ENCODE results near the gene MED9. TPM values are rescaled to one million over a fixed set of nuclear protein-coding genes. Genes with fewer than 3 reads are reported as not detected.

Gene MED9
- total and polyA plus RNA-seq, 8 donors = 4.6 to 12.2 (median 7.1) TPM

DNA sequence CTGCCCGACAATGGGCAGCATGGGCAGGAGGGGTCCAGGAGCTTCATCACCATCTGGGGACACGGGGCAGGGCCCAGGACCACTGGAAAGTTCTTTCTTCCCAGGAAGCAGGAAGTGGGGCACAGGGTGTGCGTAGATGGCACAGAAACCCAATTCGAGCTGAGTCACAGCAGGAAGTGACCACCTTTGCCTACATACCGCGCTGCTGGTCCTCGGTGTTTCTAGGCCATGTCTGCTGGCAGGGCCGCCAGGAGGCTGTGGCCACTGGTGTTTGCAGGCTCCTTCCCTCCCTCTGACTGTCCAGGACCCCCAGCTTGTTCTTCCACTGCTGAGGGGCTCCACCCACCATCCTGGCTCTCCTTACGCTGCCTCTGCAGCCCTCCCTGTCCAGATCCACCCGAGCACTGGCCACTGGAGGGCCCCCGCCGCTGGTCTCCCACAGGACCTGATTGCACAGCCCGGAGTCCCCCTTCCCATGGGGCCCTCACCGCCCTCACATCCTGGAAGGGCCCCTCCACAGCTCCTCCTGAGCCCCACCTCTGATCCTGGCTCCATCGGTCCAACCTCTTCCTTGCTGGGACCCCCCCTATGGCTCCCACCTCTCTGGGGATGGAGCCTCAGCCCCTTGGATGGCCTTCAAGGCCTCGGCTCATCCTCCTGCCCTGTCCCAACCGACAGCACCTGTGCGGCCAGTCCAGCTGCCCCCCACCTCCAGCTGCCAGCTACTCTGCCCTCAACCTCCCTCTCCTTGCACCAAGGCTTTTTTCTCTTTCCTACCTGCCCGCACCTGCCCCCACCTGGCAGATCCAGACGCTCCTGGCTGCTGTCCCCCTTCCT is 33.9 kb downstream of the MED9 start:
- FAIRE-seq (no peak), ATAC-seq (no peak), DNase-seq (peak in 3 of 6 donors; percentile 15 to 65 (median 53))
- WGBS, 2 donors = 91 to 93% methylated on average over 20 of the region's 20 CpGs
- no peaks in the 10 kb centered on the region for H3K36me3 ChIP-seq
- no peaks in the 10 kb centered on the region for H3K9me3 ChIP-seq
- H3K4me3 ChIP-seq = no peak overlapping the region
- no peaks in the 10 kb centered on the region for H3K4me1 ChIP-seq
- TF ChIP-seq, protein P1, sequence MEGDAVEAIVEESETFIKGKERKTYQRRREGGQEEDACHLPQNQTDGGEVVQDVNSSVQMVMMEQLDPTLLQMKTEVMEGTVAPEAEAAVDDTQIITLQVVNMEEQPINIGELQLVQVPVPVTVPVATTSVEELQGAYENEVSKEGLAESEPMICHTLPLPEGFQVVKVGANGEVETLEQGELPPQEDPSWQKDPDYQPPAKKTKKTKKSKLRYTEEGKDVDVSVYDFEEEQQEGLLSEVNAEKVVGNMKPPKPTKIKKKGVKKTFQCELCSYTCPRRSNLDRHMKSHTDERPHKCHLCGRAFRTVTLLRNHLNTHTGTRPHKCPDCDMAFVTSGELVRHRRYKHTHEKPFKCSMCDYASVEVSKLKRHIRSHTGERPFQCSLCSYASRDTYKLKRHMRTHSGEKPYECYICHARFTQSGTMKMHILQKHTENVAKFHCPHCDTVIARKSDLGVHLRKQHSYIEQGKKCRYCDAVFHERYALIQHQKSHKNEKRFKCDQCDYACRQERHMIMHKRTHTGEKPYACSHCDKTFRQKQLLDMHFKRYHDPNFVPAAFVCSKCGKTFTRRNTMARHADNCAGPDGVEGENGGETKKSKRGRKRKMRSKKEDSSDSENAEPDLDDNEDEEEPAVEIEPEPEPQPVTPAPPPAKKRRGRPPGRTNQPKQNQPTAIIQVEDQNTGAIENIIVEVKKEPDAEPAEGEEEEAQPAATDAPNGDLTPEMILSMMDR (IDR thresholded peaks at IDR 0.05) = no peak
- intact Hi-C loops (cut with DNase I) = no loop called here
- H3K27ac ChIP-seq = no peak overlapping the region
- no peaks in the 10 kb centered on the region for H3K27me3 ChIP-seq

- TF ChIP-seq, protein P1 (IDR thresholded peaks at IDR 0.05) = no peak
- Histone ChIP-seq H3K9me3 (no peaks in the 10 kb centered on the region), H3K4me3 (no peak overlapping the region), H3K4me1 (no peaks in the 10 kb centered on the region), H3K27me3 (no peaks in the 10 kb centered on the region), H3K36me3 (no peaks in the 10 kb centered on the region), H3K27ac (no peak overlapping the region)
- DNase-seq (peak in 1 of 6 donors; percentile 54), ATAC-seq (no peak), FAIRE-seq (no peak)
- intact Hi-C loops (cut with DNase I) = no loop called here
- 88 to 91% methylated on average over 9 to 12 of the region's 12 CpGs for WGBS, 2 donors
Observed at GRCh38 chr17:17511293-17511741, 34.5 kb downstream of the MED9 start.

- DNase-seq = peak in 3 of 6 donors; percentile 14 to 52 (median 51)
- Histone ChIP-seq H3K27me3 (no peaks in the 10 kb centered on the region), H3K27ac (no peak overlapping the region), H3K9me3 (no peaks in the 10 kb centered on the region), H3K4me3 (no peak overlapping the region), H3K4me1 (no peaks in the 10 kb centered on the region), H3K36me3 (no peaks in the 10 kb centered on the region)
- no peak for FAIRE-seq
- 88 to 90% methylated on average over 27 to 29 of the region's 29 CpGs for WGBS, 2 donors
- intact Hi-C loops (cut with DNase I) = no loop called here
- TF ChIP-seq, protein P1 (IDR thresholded peaks at IDR 0.05) = no peak
- peak in 2 of 4 donors; percentile 11 to 17 for ATAC-seq
Observed at GRCh38 chr17:17511881-17512858, 35.4 kb downstream of the MED9 start.

DNA sequence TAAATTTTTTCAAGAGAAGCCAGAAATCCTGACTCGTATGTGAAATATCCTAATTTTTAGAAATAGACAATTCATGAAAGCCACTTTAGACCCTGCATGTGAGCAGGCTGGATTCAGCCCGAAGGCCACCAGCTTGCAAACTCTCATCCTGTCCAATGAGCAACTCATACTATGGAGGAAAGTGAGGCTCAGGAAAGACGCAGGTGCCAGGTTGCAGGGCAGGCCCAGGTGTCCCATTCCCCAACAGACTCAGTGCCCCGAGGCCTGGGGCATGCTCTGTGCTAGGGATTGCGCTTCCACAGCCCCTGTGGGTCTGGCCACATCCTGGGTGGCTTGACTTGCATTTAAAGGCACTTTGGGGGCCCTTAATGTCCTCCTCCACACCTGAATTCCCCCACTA is 36.1 kb downstream of the MED9 start:
- ATAC-seq (no peak), DNase-seq (peak in 3 of 6 donors; percentile 7 to 42 (median 35))

More for the DNA sequence above, 36.1 kb downstream of the MED9 start:
- Histone ChIP-seq H3K4me3 (no peak overlapping the region), H3K27ac (no peak overlapping the region), H3K9me3 (no peaks in the 10 kb centered on the region), H3K4me1 (no peaks in the 10 kb centered on the region), H3K36me3 (no peaks in the 10 kb centered on the region), H3K27me3 (no peaks in the 10 kb centered on the region)
- TF ChIP-seq, protein P1 (IDR thresholded peaks at IDR 0.05) = no peak
- WGBS, 2 donors = 93 to 96% methylated on average over 5 of the region's 5 CpGs
- no peak for FAIRE-seq
- intact Hi-C loops (cut with DNase I) = no loop called here
